Testis (tissue), 3 donors: Measurements from ENCODE around the gene CHRDL1. TPM values are rescaled to one million over a fixed set of nuclear protein-coding genes. Genes with fewer than 3 reads are reported as not detected.

Experiments used
- DNase-seq: peaks from one replicate; pipeline ENCODE4 v3.0.0-alpha.2; 2019
- H3K27ac ChIP-seq, 2 donors: fragments of 200-600 bp; sonication (generic); one replicate each; pipeline ENCODE4 v1.5.1; 2019
- H3K27me3 ChIP-seq: fragments of 200-600 bp; sonication (generic); one replicate; pipeline ENCODE4 v1.5.1; 2019
- H3K36me3 ChIP-seq: fragments of 200-600 bp; sonication (generic); one replicate; pipeline ENCODE4 v1.5.1; 2017; ENCODE audit warnings: low read depth; ENCODE audit errors: missing control alignments
- H3K4me1 ChIP-seq: fragments of 200-600 bp; sonication (generic); one replicate; pipeline ENCODE4 v1.5.1; 2019
- H3K4me3 ChIP-seq, 2 donors: fragments of 200-600 bp; sonication (generic); one replicate each; pipeline ENCODE4 v1.5.1; 2017 to 2019
- H3K9me3 ChIP-seq: fragments of 200-600 bp; sonication (generic); one replicate; pipeline ENCODE4 v1.5.1; 2017
- POLR2A ChIP-seq: fragments of 450-650 bp; IDR thresholded peaks from one replicate; pipeline ENCODE4 v1.6.1; 2017; ENCODE audit warnings: antibody characterized with exemption, mild to moderate bottlenecking, moderate library complexity
- WGBS, 2 donors: methylation state at CpG; one replicate each; pipeline ENCODE4 v1.1.5; 2018; 5-methylcytosine and 5-hydroxymethylcytosine counted together
- intact Hi-C: fragments of 100-400 bp; cut with DNase I; formaldehyde crosslinking; loops from one replicate; pipeline ENCODE4 v1.15.1; 2023; ENCODE audit warnings: low total_unique reads
- polyA plus RNA-seq: library from polyadenylated mRNA; stranded (reverse); fragments of 350-450 nt; fragmentation: Illumina TruSeq; extraction: RNeasy Lipid Tissue Mini Kit (QIAGEN cat#74804); gene quantifications from one replicate; pipeline ENCODE4 v1.2.3, GENCODE V29; 2014; ENCODE audit warnings: low read depth, low replicate concordance; ENCODE audit not compliant: insufficient read depth
- total RNA-seq, 2 donors: library from RNA; depleted of rRNA; stranded (reverse); fragments of >200 nt; gene quantifications; one replicate each; pipeline ENCODE4 v1.2.3, GENCODE V29; 2016
- TF ChIP-seq, protein P1 (sequence below), 3 experiments: fragments of 450-650 bp in 2 of 3; fragments of 200-600 bp in 1 of 3; sonication (generic) in 1 of 3; IDR thresholded peaks; one replicate each; pipeline ENCODE4 v1.5.1; 2016 to 2019; ENCODE audit warnings: antibody characterized with exemption in 3 of 3, mild to moderate bottlenecking in 2 of 3, moderate library complexity in 1 of 3

Gene CHRDL1
- total and polyA plus RNA-seq, 3 donors from 2014 or later: 3.4 to 40.5 (median 8.4) TPM

- Histone ChIP-seq H3K27me3 (no peaks in the 10 kb centered on the region), H3K27ac (no peak overlapping the region), H3K36me3 (no peaks in the 10 kb centered on the region), H3K4me1 (no peaks in the 10 kb centered on the region), H3K9me3 (no peaks in the 10 kb centered on the region), H3K4me3 (no peak overlapping the region)
- DNase-seq: no peak
- intact Hi-C loops: no loop called here
- no peak for TF ChIP-seq POLR2A
- TF ChIP-seq, protein P1, sequence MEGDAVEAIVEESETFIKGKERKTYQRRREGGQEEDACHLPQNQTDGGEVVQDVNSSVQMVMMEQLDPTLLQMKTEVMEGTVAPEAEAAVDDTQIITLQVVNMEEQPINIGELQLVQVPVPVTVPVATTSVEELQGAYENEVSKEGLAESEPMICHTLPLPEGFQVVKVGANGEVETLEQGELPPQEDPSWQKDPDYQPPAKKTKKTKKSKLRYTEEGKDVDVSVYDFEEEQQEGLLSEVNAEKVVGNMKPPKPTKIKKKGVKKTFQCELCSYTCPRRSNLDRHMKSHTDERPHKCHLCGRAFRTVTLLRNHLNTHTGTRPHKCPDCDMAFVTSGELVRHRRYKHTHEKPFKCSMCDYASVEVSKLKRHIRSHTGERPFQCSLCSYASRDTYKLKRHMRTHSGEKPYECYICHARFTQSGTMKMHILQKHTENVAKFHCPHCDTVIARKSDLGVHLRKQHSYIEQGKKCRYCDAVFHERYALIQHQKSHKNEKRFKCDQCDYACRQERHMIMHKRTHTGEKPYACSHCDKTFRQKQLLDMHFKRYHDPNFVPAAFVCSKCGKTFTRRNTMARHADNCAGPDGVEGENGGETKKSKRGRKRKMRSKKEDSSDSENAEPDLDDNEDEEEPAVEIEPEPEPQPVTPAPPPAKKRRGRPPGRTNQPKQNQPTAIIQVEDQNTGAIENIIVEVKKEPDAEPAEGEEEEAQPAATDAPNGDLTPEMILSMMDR (IDR thresholded peaks at IDR 0.05): no peak
These were observed 96.5 kb downstream of the CHRDL1 start for GRCh38 chrX:110699109-110699508.

- DNase-seq: no peak
- Histone ChIP-seq H3K4me3 (no peak overlapping the region), H3K36me3 (no peaks in the 10 kb centered on the region), H3K9me3 (no peaks in the 10 kb centered on the region), H3K4me1 (no peaks in the 10 kb centered on the region), H3K27me3 (no peaks in the 10 kb centered on the region), H3K27ac (no peak overlapping the region)
- intact Hi-C loops: no loop called here
- TF ChIP-seq POLR2A: no peak
- TF ChIP-seq, protein P1 (IDR thresholded peaks at IDR 0.05): no peak
These were observed 96.9 kb downstream of the CHRDL1 start for GRCh38 chrX:110698696-110699095.

DNA sequence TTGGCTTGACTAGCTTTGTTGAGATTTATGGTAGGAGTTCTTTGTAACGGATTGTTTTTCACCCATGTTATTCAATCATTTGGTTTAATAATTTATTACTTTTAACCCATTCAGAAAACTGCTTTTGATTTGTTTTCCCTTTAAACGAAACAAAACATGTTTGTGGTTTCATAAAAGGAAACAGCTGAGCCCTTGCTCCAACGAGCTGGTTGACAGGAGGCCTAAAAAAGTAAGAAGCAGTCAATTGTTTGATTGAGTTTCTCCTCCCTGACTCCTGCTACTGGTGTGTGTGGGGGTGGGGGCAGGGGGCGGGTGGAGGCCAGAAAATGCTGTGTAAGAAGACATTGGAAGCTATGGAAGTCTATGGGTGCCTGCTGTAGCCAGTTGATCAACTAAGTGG is 102.8 kb downstream of the CHRDL1 start:
- H3K27me3 ChIP-seq: no peaks in the 10 kb centered on the region
- no peaks in the 10 kb centered on the region for H3K4me1 ChIP-seq
- H3K4me3 ChIP-seq: no peak overlapping the region
- intact Hi-C loops: no loop called here
- TF ChIP-seq, protein P1 (IDR thresholded peaks at IDR 0.05): no peak
- TF ChIP-seq POLR2A: no peak
- DNase-seq: no peak
- no peaks in the 10 kb centered on the region for H3K9me3 ChIP-seq
- no peaks in the 10 kb centered on the region for H3K36me3 ChIP-seq
- no peak overlapping the region for H3K27ac ChIP-seq
- WGBS, 2 donors: 62 to 72% methylated on average over 3 to 4 of the region's 4 CpGs

DNA sequence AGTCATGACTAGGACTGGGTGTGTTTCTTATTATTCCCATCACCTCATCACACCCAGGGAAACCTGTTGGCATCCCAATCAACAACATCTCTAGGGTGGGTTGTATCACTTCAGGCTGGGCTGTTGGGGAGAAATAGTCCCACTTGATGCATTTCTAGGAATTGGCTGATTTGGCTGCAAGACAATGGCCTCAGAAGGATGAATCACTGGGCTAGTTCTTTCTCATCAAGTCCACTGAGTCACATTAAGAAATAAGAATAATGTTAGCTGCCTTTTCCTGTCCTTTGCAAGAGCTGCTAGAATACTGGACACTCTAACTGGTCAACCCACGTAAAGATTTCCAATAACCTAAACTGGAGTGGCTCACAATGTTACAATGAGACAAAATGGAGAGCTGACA is 104.2 kb downstream of the CHRDL1 start:
- H3K27ac ChIP-seq: no peak overlapping the region
- H3K4me3 ChIP-seq: no peak overlapping the region
- no peaks in the 10 kb centered on the region for H3K4me1 ChIP-seq
- intact Hi-C loops: no loop called here
- no peak for TF ChIP-seq POLR2A
- TF ChIP-seq, protein P1 (IDR thresholded peaks at IDR 0.05): no peak
- no peaks in the 10 kb centered on the region for H3K27me3 ChIP-seq
- no peaks in the 10 kb centered on the region for H3K36me3 ChIP-seq
- H3K9me3 ChIP-seq: no peaks in the 10 kb centered on the region
- WGBS, 2 donors: 88 to 100% methylated on average over 1 of the region's 1 CpG
- DNase-seq: no peak

DNA sequence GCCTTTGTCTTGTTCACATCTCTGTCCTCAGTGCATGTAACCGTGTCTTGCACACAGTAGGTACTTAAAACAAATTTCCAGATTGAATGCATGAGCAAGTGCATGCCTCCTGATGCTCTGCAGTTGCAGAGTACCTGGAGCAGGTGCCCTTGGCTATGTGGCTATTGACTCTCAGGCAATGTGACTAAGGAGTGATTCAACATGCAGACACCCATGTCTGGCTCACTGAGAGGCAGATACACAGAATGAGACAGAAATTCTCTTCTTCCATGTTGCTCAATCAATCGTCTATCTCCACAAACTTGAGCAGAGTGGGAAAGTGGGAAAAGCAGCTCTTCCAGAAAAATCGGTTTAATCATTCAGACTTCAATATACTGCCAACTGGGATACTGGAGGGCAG is 111.0 kb downstream of the CHRDL1 start:
- no peak overlapping the region for H3K27ac ChIP-seq
- H3K4me1 ChIP-seq: no peaks in the 10 kb centered on the region
- H3K27me3 ChIP-seq: no peaks in the 10 kb centered on the region
- H3K9me3 ChIP-seq: no peaks in the 10 kb centered on the region
- TF ChIP-seq, protein P1 (IDR thresholded peaks at IDR 0.05): no peak
- no peak for TF ChIP-seq POLR2A
- no peak for DNase-seq
- no peak overlapping the region for H3K4me3 ChIP-seq
- WGBS, 2 donors: 83 to 93% methylated on average over 3 of the region's 3 CpGs
- intact Hi-C loops: no loop called here
- H3K36me3 ChIP-seq: no peaks in the 10 kb centered on the region
